DMS 273 treated with DMSO at 0.1 percent for 48 hours (cell line): ENCODE data around the gene MEF2A.

ENCODE experiments used
- DNase-seq: peaks from one replicate; lab custom pipeline; 2025; lab: John Stamatoyannopoulos, UW

The MEF2A gene

GRCh38 chr15:99606646-99607045, 40.9 kb downstream of the MEF2A start:
- no peak for DNase-seq

- DNase-seq = no peak
Observed at GRCh38 chr15:99613481-99613880, 47.7 kb downstream of the MEF2A start.

GRCh38 chr15:99613887-99614647, 48.3 kb downstream of the MEF2A start:
- no peak for DNase-seq

- DNase-seq = no peak
Observed at GRCh38 chr15:99614749-99615288, 49.0 kb downstream of the MEF2A start.

GRCh38 chr15:99615460-99615859, 49.7 kb downstream of the MEF2A start:
- DNase-seq = no peak

GRCh38 chr15:99616129-99616528, 50.3 kb downstream of the MEF2A start:
- no peak for DNase-seq

- DNase-seq = no peak
Observed at GRCh38 chr15:99616773-99617342, 51.1 kb downstream of the MEF2A start.

GRCh38 chr15:99618941-99619411, 53.2 kb downstream of the MEF2A start:
- DNase-seq = no peak

- no peak for DNase-seq
Observed at GRCh38 chr15:99619712-99620111, 53.9 kb downstream of the MEF2A start.

GRCh38 chr15:99620178-99620577, 54.4 kb downstream of the MEF2A start:
- DNase-seq = no peak

GRCh38 chr15:99621767-99622166, 56.0 kb downstream of the MEF2A start:
- no peak for DNase-seq

GRCh38 chr15:99628374-99629001, 62.7 kb downstream of the MEF2A start:
- DNase-seq = no peak

- no peak for DNase-seq
Observed at GRCh38 chr15:99630607-99631131, 64.9 kb downstream of the MEF2A start.

GRCh38 chr15:99631255-99631654, 65.5 kb downstream of the MEF2A start:
- DNase-seq = no peak

- no peak for DNase-seq
Observed at GRCh38 chr15:99632521-99632920, 66.7 kb downstream of the MEF2A start.

GRCh38 chr15:99633655-99634054, 67.9 kb downstream of the MEF2A start:
- DNase-seq = no peak

- no peak for DNase-seq
Observed at GRCh38 chr15:99634576-99634975, 68.8 kb downstream of the MEF2A start.

GRCh38 chr15:99635145-99635544, 69.4 kb downstream of the MEF2A start:
- DNase-seq = no peak

GRCh38 chr15:99635794-99636193, 70.0 kb downstream of the MEF2A start:
- no peak for DNase-seq

GRCh38 chr15:99644913-99645542, 79.2 kb downstream of the MEF2A start:
- no peak for DNase-seq

GRCh38 chr15:99645543-99645935, 79.8 kb downstream of the MEF2A start:
- DNase-seq = no peak

- no peak for DNase-seq
Observed at GRCh38 chr15:99645951-99646350, 80.2 kb downstream of the MEF2A start.
